ENCODE data around the gene FADS2.
A peak's percentile ranks its signal among the peaks of the same experiment; 100 is the strongest.

DNA sequence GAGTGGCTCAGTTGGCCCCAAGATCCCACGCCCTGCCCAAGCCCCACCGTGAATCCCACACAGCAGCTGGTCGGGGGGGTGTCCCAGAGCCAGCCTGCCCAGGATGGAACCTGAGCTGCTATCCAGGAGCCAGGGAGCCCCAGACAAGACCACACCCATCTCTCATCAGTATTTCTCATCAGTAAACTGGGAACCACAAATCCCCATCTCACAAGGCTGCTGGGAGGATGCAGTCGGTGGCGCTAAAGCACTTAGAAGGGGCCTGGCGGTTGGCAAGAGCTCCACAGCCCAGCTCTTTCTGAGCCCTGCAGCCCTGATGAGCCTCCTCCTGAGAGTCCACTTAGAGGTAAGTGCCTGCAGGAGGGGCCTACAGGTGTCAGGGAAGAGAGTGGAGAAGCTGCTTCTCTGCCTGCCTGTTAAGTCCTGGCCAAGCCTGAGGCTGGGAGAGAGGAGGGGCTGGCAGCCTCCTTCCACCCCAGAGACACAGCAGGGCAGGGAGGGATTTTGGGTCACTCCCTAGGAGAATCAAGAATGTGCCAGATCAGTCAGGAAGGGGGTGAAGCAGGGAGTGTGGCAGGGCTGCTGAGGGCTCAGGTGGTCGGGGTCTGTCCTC is 57.2 kb downstream of the FADS2 start:
- TF ChIP-seq, protein P1, sequence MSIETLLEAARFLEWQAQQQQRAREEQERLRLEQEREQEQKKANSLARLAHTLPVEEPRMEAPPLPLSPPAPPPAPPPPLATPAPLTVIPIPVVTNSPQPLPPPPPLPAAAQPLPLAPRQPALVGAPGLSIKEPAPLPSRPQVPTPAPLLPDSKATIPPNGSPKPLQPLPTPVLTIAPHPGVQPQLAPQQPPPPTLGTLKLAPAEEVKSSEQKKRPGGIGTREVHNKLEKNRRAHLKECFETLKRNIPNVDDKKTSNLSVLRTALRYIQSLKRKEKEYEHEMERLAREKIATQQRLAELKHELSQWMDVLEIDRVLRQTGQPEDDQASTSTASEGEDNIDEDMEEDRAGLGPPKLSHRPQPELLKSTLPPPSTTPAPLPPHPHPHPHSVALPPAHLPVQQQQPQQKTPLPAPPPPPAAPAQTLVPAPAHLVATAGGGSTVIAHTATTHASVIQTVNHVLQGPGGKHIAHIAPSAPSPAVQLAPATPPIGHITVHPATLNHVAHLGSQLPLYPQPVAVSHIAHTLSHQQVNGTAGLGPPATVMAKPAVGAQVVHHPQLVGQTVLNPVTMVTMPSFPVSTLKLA (conservative IDR thresholded peaks at IDR 0.05), result no peak
- TF ChIP-seq, protein P2, sequence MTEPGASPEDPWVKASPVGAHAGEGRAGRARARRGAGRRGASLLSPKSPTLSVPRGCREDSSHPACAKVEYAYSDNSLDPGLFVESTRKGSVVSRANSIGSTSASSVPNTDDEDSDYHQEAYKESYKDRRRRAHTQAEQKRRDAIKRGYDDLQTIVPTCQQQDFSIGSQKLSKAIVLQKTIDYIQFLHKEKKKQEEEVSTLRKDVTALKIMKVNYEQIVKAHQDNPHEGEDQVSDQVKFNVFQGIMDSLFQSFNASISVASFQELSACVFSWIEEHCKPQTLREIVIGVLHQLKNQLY (CRISPR knock-in tag; conservative IDR thresholded peaks at IDR 0.05), result no peak
- TF ChIP-seq NFATC3 (IDR thresholded peaks at IDR 0.05) (no peak), PCBP1 (IDR thresholded peaks at IDR 0.05; ENCODE audit: low read depth, low read length, poor library complexity, severe bottlenecking) (no peak), CBFA2T3 (IDR thresholded peaks at IDR 0.05) (no peak), POLR2A (conservative IDR thresholded peaks at IDR 0.05) (no peak), ESRRA (IDR thresholded peaks at IDR 0.05; ENCODE audit: borderline replicate concordance, low read depth) (no peak; the same call in 1 of the 2 replicates)
- TF ChIP-seq, protein P3, sequence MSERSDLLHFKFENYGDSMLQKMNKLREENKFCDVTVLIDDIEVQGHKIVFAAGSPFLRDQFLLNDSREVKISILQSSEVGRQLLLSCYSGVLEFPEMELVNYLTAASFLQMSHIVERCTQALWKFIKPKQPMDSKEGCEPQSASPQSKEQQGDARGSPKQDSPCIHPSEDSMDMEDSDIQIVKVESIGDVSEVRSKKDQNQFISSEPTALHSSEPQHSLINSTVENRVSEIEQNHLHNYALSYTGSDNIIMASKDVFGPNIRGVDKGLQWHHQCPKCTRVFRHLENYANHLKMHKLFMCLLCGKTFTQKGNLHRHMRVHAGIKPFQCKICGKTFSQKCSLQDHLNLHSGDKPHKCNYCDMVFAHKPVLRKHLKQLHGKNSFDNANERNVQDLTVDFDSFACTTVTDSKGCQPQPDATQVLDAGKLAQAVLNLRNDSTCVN (CRISPR knock-in tag; IDR thresholded peaks at IDR 0.05), result no peak
- TF ChIP-seq, protein P4, sequence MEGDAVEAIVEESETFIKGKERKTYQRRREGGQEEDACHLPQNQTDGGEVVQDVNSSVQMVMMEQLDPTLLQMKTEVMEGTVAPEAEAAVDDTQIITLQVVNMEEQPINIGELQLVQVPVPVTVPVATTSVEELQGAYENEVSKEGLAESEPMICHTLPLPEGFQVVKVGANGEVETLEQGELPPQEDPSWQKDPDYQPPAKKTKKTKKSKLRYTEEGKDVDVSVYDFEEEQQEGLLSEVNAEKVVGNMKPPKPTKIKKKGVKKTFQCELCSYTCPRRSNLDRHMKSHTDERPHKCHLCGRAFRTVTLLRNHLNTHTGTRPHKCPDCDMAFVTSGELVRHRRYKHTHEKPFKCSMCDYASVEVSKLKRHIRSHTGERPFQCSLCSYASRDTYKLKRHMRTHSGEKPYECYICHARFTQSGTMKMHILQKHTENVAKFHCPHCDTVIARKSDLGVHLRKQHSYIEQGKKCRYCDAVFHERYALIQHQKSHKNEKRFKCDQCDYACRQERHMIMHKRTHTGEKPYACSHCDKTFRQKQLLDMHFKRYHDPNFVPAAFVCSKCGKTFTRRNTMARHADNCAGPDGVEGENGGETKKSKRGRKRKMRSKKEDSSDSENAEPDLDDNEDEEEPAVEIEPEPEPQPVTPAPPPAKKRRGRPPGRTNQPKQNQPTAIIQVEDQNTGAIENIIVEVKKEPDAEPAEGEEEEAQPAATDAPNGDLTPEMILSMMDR (IDR thresholded peaks at IDR 0.05 in 2 of 3, conservative IDR thresholded peaks at IDR 0.05 in 1 of 3; ENCODE audit: insufficient read depth in 2 of 3, low read depth in 1 of 3, low read length in 3 of 3), result 0 out of 6 replicates have a peak, but pooled peaks of 1 of the 3 experiments have one; percentile 23
- TF ChIP-seq, protein P5, sequence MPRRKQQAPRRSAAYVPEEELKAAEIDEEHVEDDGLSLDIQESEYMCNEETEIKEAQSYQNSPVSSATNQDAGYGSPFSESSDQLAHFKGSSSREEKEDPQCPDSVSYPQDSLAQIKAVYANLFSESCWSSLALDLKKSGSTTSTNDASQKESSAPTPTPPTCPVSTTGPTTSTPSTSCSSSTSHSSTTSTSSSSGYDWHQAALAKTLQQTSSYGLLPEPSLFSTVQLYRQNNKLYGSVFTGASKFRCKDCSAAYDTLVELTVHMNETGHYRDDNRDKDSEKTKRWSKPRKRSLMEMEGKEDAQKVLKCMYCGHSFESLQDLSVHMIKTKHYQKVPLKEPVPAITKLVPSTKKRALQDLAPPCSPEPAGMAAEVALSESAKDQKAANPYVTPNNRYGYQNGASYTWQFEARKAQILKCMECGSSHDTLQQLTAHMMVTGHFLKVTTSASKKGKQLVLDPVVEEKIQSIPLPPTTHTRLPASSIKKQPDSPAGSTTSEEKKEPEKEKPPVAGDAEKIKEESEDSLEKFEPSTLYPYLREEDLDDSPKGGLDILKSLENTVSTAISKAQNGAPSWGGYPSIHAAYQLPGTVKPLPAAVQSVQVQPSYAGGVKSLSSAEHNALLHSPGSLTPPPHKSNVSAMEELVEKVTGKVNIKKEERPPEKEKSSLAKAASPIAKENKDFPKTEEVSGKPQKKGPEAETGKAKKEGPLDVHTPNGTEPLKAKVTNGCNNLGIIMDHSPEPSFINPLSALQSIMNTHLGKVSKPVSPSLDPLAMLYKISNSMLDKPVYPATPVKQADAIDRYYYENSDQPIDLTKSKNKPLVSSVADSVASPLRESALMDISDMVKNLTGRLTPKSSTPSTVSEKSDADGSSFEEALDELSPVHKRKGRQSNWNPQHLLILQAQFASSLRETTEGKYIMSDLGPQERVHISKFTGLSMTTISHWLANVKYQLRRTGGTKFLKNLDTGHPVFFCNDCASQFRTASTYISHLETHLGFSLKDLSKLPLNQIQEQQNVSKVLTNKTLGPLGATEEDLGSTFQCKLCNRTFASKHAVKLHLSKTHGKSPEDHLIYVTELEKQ (CRISPR knock-in tag; IDR thresholded peaks at IDR 0.05), result no peak
